Neuronal stem cell (in vitro differentiated cells): ENCODE data around the gene UGT1A5.
A peak's percentile ranks its signal among the peaks of the same experiment; 100 is the strongest.
"Not testable (repeated sequence)": the region's sequence is repeated elsewhere in the genome, so short reads cannot be mapped to it uniquely, and the experiment has no call there.

Experiments
- DNase-seq: peaks from one replicate; pipeline ENCODE4 v3.0.0-alpha.2; 2013; ENCODE audit warnings: low spot score
- H2AFZ ChIP-seq: one replicate; pipeline ENCODE4 v1.6.1; 2013; ENCODE audit warnings: mild to moderate bottlenecking, low read length, inconsistent platforms
- H2AK5ac ChIP-seq: 2 replicates; pipeline ENCODE4 v1.6.1; 2013; ENCODE audit warnings: low read depth, mild to moderate bottlenecking, inconsistent platforms, low read length, moderate library complexity, mixed read lengths
- H2BK120ac ChIP-seq: 2 replicates; pipeline ENCODE4 v1.6.1; 2013; ENCODE audit warnings: low read depth, mild to moderate bottlenecking, inconsistent platforms, low read length, moderate library complexity, mixed read lengths
- H2BK12ac ChIP-seq: one replicate; pipeline ENCODE4 v1.6.1; 2013; ENCODE audit warnings: low read length, inconsistent platforms
- H2BK15ac ChIP-seq: 2 replicates; pipeline ENCODE4 v1.6.1; 2013; ENCODE audit warnings: mild to moderate bottlenecking, low read length, inconsistent platforms, mixed read lengths
- H2BK5ac ChIP-seq: one replicate; pipeline ENCODE4 v1.6.1; 2013; ENCODE audit warnings: inconsistent platforms, mild to moderate bottlenecking, low read length, moderate library complexity
- H3K14ac ChIP-seq: one replicate; pipeline ENCODE4 v1.6.1; 2013; ENCODE audit warnings: low read length, inconsistent platforms
- H3K18ac ChIP-seq: 2 replicates; pipeline ENCODE4 v1.6.1; 2013; ENCODE audit warnings: low read length, inconsistent platforms
- H3K23ac ChIP-seq: 2 replicates; pipeline ENCODE4 v1.6.1; 2013; ENCODE audit warnings: low read depth, mild to moderate bottlenecking, mixed read lengths, low read length, inconsistent platforms; ENCODE audit not compliant: poor library complexity
- H3K27ac ChIP-seq: replicated peaks from 3 replicates; pipeline ENCODE4 v1.5.1; 2013; ENCODE audit warnings: low read length, inconsistent platforms
- H3K27me3 ChIP-seq, 3 experiments: 2 replicates each; pipeline ENCODE4 v1.6.1; 2013; ENCODE audit warnings: low read length in 3 of 3, mild to moderate bottlenecking in 2 of 3, inconsistent platforms in 1 of 3, low read depth in 1 of 3, mixed read lengths in 1 of 3, moderate library complexity in 1 of 3; ENCODE audit not compliant: control insufficient read depth in 3 of 3, insufficient read depth in 3 of 3
- H3K36me3 ChIP-seq, 2 donors: replicated peaks in 1 of 2; 2 replicates each; pipeline ENCODE4 v1.6.1; 2013; ENCODE audit warnings: low read length in 2 of 2; ENCODE audit not compliant: control insufficient read depth in 2 of 2, insufficient read depth in 2 of 2
- H3K4ac ChIP-seq: 2 replicates; pipeline ENCODE4 v1.6.1; 2013; ENCODE audit warnings: inconsistent platforms, mild to moderate bottlenecking, low read length, moderate library complexity
- H3K4me1 ChIP-seq, 2 donors: 1 replicate in 1 of 2; 2 replicates in 1 of 2; pipeline ENCODE4 v1.6.1; 2013; ENCODE audit warnings: low read length in 2 of 2, low read depth in 1 of 2; ENCODE audit not compliant: control insufficient read depth in 2 of 2, insufficient read depth in 1 of 2
- H3K4me2 ChIP-seq: one replicate; pipeline ENCODE4 v1.6.1; 2013; ENCODE audit warnings: mild to moderate bottlenecking, low read length, inconsistent platforms; ENCODE audit not compliant: insufficient read depth, poor library complexity, severe bottlenecking
- H3K4me3 ChIP-seq, 2 donors: 2 replicates each; pipeline ENCODE4 v1.5.1; 2013; ENCODE audit warnings: low read length in 2 of 2, mild to moderate bottlenecking in 2 of 2, inconsistent platforms in 1 of 2, moderate library complexity in 1 of 2
- H3K79me1 ChIP-seq: one replicate; pipeline ENCODE4 v1.6.1; 2013; ENCODE audit warnings: low read depth, mild to moderate bottlenecking, inconsistent platforms, low read length, moderate library complexity
- H3K9ac ChIP-seq: one replicate; pipeline ENCODE4 v1.6.1; 2013; ENCODE audit warnings: mild to moderate bottlenecking, low read depth, low read length, inconsistent platforms; ENCODE audit not compliant: poor library complexity
- H3K9me3 ChIP-seq, 2 donors: replicated peaks in 1 of 2; 2 replicates each; pipeline versions ENCODE3 to v1.6.1; 2013; ENCODE audit warnings: low read length in 2 of 2, mild to moderate bottlenecking in 2 of 2, inconsistent platforms in 1 of 2, low read depth in 1 of 2, mixed read lengths in 1 of 2, moderate library complexity in 1 of 2; ENCODE audit not compliant: control insufficient read depth in 2 of 2, insufficient read depth in 1 of 2
- H4K8ac ChIP-seq: one replicate; pipeline ENCODE4 v1.6.1; 2013; ENCODE audit warnings: low read depth, mild to moderate bottlenecking, inconsistent platforms, low read length, moderate library complexity
- H4K91ac ChIP-seq: one replicate; pipeline ENCODE4 v1.6.1; 2013; ENCODE audit warnings: low read length, low read depth, mild to moderate bottlenecking, inconsistent platforms; ENCODE audit not compliant: poor library complexity
- WGBS, 2 donors: extraction: QIAGEN DNeasy Blood & Tissue Kit; methylation state at CpG; one replicate each; pipeline ENCODE4 v1.1.7; 2013; ENCODE audit warnings: missing lambda C conversion rate in 2 of 2, mixed read lengths in 1 of 2; ENCODE audit not compliant: insufficient read length in 2 of 2, insufficient replicate concordance in 1 of 2; ENCODE audit errors: extremely low coverage in 2 of 2; 5-methylcytosine and 5-hydroxymethylcytosine counted together

UGT1A5 gene

DNA sequence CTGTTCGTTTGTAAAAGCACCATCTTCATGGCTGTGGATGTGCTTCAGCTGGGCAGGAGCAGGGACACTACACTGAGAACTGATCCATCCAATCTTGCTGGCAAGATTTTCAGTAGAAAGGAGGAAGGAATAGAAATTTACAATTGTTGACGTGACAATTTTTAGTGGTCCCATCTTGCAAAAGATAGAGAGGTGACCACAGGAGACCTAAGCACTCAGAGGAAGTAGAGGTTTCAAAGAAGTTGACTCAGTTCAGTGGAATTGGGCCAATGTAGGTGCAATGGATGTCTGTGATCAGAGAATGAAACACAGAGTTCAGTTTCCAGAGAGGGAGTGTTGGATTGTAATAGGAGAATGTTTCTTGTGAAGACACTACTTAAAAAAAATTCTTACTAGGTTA lies 1.4 kb downstream of the UGT1A5 start:
- H3K14ac ChIP-seq: no peak overlapping the region
- H2BK12ac ChIP-seq: no peak overlapping the region
- no peak overlapping the region for H3K23ac ChIP-seq
- H3K9me3 ChIP-seq: no peaks in the 10 kb centered on the region
- H3K18ac ChIP-seq: no peak overlapping the region
- no peak overlapping the region for H3K27ac ChIP-seq
- H3K79me1 ChIP-seq: no peaks in the 10 kb centered on the region
- H4K91ac ChIP-seq: no peak overlapping the region
- H2BK5ac ChIP-seq: no peak overlapping the region
- no CpG with 5 or more reads among the region's 2 CpGs for WGBS, 2 donors
- H3K4me3 ChIP-seq: no peak overlapping the region
- no peak overlapping the region for H4K8ac ChIP-seq
- H2AFZ ChIP-seq: no peak overlapping the region
- no peak for DNase-seq
- H3K4me1 ChIP-seq: peaks cover 0 to 7% of the 10 kb centered on the region in 2 donors
- H3K4ac ChIP-seq: no peak overlapping the region
- H3K4me2 ChIP-seq: no peak overlapping the region
- H3K27me3 ChIP-seq: no peaks in the 10 kb centered on the region
- H3K9ac ChIP-seq: peak overlapping the region; percentile 63
- no peak overlapping the region for H2BK15ac ChIP-seq
- no peak overlapping the region for H2AK5ac ChIP-seq
- H3K36me3 ChIP-seq: no peaks in the 10 kb centered on the region
- H2BK120ac ChIP-seq: no peak overlapping the region

GRCh38 chr2:233718552-233718951 lies 5.8 kb downstream of the UGT1A5 start, which contains the start of gene UGT1A4:
TSS of gene UGT1A4 (plus strand) at chr2:233718736. CDS start at chr2:233718821, 85 bp downstream.
- Histone ChIP-seq H3K18ac (peak within 1 kb of the TSS; percentile 22), H3K9me3 (peaks cover 0 to 3% of the 10 kb centered on the region in 2 donors), H2AFZ (no peak within 1 kb of the TSS), H3K4me1 (peaks cover 0 to 7% of the 10 kb centered on the region in 2 donors), H3K27me3 (peaks cover 0 to 3% (median 0%) of the 10 kb centered on the region in 3 experiments), H3K27ac (no peak within 1 kb of the TSS), H3K9ac (no peak within 1 kb of the TSS), H3K23ac (no peak within 1 kb of the TSS), H3K36me3 (no peaks in the 10 kb centered on the region), H3K4me2 (no peak within 1 kb of the TSS), H3K4me3 (no peak within 1 kb of the TSS), H2BK12ac (no peak within 1 kb of the TSS), H3K14ac (no peak within 1 kb of the TSS), H2AK5ac (no peak within 1 kb of the TSS), H2BK120ac (no peak within 1 kb of the TSS), H4K8ac (no peak within 1 kb of the TSS), H3K4ac (no peak within 1 kb of the TSS), H2BK5ac (no peak within 1 kb of the TSS), H4K91ac (no peak within 1 kb of the TSS), H2BK15ac (no peak within 1 kb of the TSS), H3K79me1 (no peaks in the 10 kb centered on the region)
- no CpG with 5 or more reads among the region's 7 CpGs for WGBS, 2 donors
- DNase-seq: no peak

- no peak within 1 kb of the TSS for H3K4me3 ChIP-seq
- no peak within 1 kb of the TSS for H3K18ac ChIP-seq
- no peaks in the 10 kb centered on the region for H3K79me1 ChIP-seq
- no peak within 1 kb of the TSS for H3K9ac ChIP-seq
- no peak for DNase-seq
- H3K4me2 ChIP-seq: no peak within 1 kb of the TSS
- H3K23ac ChIP-seq: no peak within 1 kb of the TSS
- H4K91ac ChIP-seq: no peak within 1 kb of the TSS
- H3K9me3 ChIP-seq: no peaks in the 10 kb centered on the region
- H3K4me1 ChIP-seq: no peaks in the 10 kb centered on the region
- no peaks in the 10 kb centered on the region for H3K36me3 ChIP-seq
- no peaks in the 10 kb centered on the region for H3K27me3 ChIP-seq
- WGBS, 2 donors: no CpG with 5 or more reads among the region's 8 CpGs
- H2BK12ac ChIP-seq: no peak within 1 kb of the TSS
- no peak within 1 kb of the TSS for H2BK15ac ChIP-seq
- H4K8ac ChIP-seq: no peak within 1 kb of the TSS
- no peak within 1 kb of the TSS for H3K27ac ChIP-seq
- no peak within 1 kb of the TSS for H2AK5ac ChIP-seq
- H2BK5ac ChIP-seq: no peak within 1 kb of the TSS
- no peak within 1 kb of the TSS for H3K4ac ChIP-seq
- no peak within 1 kb of the TSS for H2AFZ ChIP-seq
- no peak within 1 kb of the TSS for H2BK120ac ChIP-seq
- H3K14ac ChIP-seq: no peak within 1 kb of the TSS
Measured at GRCh38 chr2:233728723-233729301, 16.1 kb downstream of the UGT1A5 start, which contains the start of gene UGT1A3. TSS of gene UGT1A3 (plus strand) at chr2:233729042. CDS start at chr2:233729127, 85 bp downstream.

DNA sequence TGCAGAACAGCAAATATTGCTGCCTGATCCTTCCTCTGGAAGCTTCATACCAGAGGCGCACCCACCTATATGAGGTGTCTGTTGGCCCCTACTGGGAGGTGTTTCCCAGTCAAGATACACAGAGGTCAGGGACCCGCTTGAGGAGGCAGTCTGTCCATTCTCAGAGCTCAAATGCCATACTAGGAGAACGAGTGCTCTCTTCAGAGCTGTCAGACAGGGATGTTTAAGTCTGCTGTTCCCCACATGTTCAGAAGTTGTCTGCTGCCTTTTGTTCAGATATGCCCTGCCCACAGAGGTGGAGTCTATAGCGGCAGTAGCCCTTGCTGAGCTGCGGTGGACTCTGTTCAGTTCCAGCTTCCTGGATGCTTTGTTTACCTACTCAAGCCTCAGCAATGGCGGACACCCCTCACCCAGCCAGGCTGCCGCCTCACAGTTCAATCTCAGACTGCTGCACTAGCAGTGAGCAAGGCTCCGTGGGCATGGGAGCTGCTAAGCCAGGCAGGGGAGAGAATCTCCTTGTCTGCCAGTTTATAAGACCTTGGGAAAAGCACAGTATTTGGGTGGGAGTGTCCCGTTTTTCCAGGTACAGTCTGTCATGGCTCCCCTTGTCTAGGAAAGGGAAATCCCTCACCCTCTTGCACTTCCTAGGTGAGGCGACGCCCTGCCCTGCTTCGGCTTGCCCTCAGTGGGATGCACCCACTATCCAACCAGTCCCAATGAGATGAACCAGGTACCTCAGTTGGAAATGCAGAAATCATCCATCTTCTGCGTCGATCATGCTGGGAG lies 24.4 kb downstream of the UGT1A5 start:
- DNase-seq, H3K9ac ChIP-seq, H3K23ac ChIP-seq, H3K79me1 ChIP-seq, H3K27ac ChIP-seq, H3K36me3 ChIP-seq, H2BK120ac ChIP-seq, H4K91ac ChIP-seq, H3K9me3 ChIP-seq, H3K4me1 ChIP-seq, H3K18ac ChIP-seq, H3K27me3 ChIP-seq, H2AK5ac ChIP-seq, H2BK15ac ChIP-seq, H3K14ac ChIP-seq, H2BK12ac ChIP-seq, H3K4me2 ChIP-seq, H2BK5ac ChIP-seq, H3K4ac ChIP-seq, H4K8ac ChIP-seq, H3K4me3 ChIP-seq: not testable (repeated sequence)
- H2AFZ ChIP-seq: peak overlapping the region; percentile 77
- no CpG with 5 or more reads among the region's 14 CpGs for WGBS, 2 donors
